ENCODE data around the gene PACSIN2.
"Not testable (repeated sequence)": the region's sequence is repeated elsewhere in the genome, so short reads cannot be mapped to it uniquely, and the experiment has no call there.

The PACSIN2 gene

GRCh38 chr22:42939941-42940653 is 74.9 kb downstream of the PACSIN2 start:
- Histone ChIP-seq H3K4me1 (ENCODE audit: control insufficient read depth in 5 of 5, insufficient read depth in 5 of 5, low read length in 5 of 5) (peaks cover 16 to 50% (median 30%) of the 10 kb centered on the region in 5 donors), H3K9ac (ENCODE audit: low read length in 5 of 5) (peak overlapping the region in 1 of 5 donors; percentile 35), H3K4me3 (ENCODE audit: low read depth in 1 of 5, low read length in 5 of 5) (no peak overlapping the region)

GRCh38 chr22:42939451-42939881 is 75.5 kb downstream of the PACSIN2 start:
- H3K9ac ChIP-seq (ENCODE audit: low read length in 5 of 5), result no peak overlapping the region
- peaks cover 18 to 51% (median 33%) of the 10 kb centered on the region in 5 donors for H3K4me1 ChIP-seq (ENCODE audit: control insufficient read depth in 5 of 5, insufficient read depth in 5 of 5, low read length in 5 of 5)

More at GRCh38 chr22:42939941-42940653, 74.9 kb downstream of the PACSIN2 start:
- Histone ChIP-seq H3K27me3 (ENCODE audit: control insufficient read depth in 5 of 5, insufficient read depth in 4 of 5, low read length in 5 of 5) (no peaks in the 10 kb centered on the region), H3K36me3 (ENCODE audit: control insufficient read depth in 5 of 5, insufficient read depth in 5 of 5, low read length in 5 of 5) (peaks cover 0 to 2% (median 0%) of the 10 kb centered on the region in 5 donors), H3K9me3 (ENCODE audit: control insufficient read depth in 5 of 5, low read length in 5 of 5) (no peaks in the 10 kb centered on the region), H3K27ac (ENCODE audit: low read depth, low read length) (peak overlapping the region; percentile 50)

GRCh38 chr22:42938976-42939375 is 76.0 kb downstream of the PACSIN2 start:
- peak overlapping the region; percentile 50 for H3K27ac ChIP-seq (ENCODE audit: low read depth, low read length)
- no peaks in the 10 kb centered on the region for H3K9me3 ChIP-seq (ENCODE audit: control insufficient read depth in 5 of 5, low read length in 5 of 5)
- no peaks in the 10 kb centered on the region for H3K27me3 ChIP-seq (ENCODE audit: control insufficient read depth in 5 of 5, insufficient read depth in 4 of 5, low read length in 5 of 5)
- no peak overlapping the region for H3K9ac ChIP-seq (ENCODE audit: low read length in 5 of 5)
- H3K4me1 ChIP-seq (ENCODE audit: control insufficient read depth in 5 of 5, insufficient read depth in 5 of 5, low read length in 5 of 5), result peaks cover 22 to 55% (median 38%) of the 10 kb centered on the region in 5 donors
- peaks cover 0 to 2% (median 0%) of the 10 kb centered on the region in 5 donors for H3K36me3 ChIP-seq (ENCODE audit: control insufficient read depth in 5 of 5, insufficient read depth in 5 of 5, low read length in 5 of 5)
- no peak overlapping the region for H3K4me3 ChIP-seq (ENCODE audit: low read depth in 1 of 5, low read length in 5 of 5)

More at GRCh38 chr22:42939451-42939881, 75.5 kb downstream of the PACSIN2 start:
- Histone ChIP-seq H3K36me3 (ENCODE audit: control insufficient read depth in 5 of 5, insufficient read depth in 5 of 5, low read length in 5 of 5) (peaks cover 0 to 2% (median 0%) of the 10 kb centered on the region in 5 donors), H3K9me3 (ENCODE audit: control insufficient read depth in 5 of 5, low read length in 5 of 5) (no peaks in the 10 kb centered on the region), H3K27ac (ENCODE audit: low read depth, low read length) (peak overlapping the region; percentile 50), H3K27me3 (ENCODE audit: control insufficient read depth in 5 of 5, insufficient read depth in 4 of 5, low read length in 5 of 5) (no peaks in the 10 kb centered on the region), H3K4me3 (ENCODE audit: low read depth in 1 of 5, low read length in 5 of 5) (no peak overlapping the region)

GRCh38 chr22:42938449-42938848 is 76.5 kb downstream of the PACSIN2 start:
- H3K27ac ChIP-seq (ENCODE audit: low read depth, low read length), result no peak overlapping the region
- H3K4me3 ChIP-seq (ENCODE audit: low read depth in 1 of 5, low read length in 5 of 5), result no peak overlapping the region
- H3K27me3 ChIP-seq (ENCODE audit: control insufficient read depth in 5 of 5, insufficient read depth in 4 of 5, low read length in 5 of 5), result no peaks in the 10 kb centered on the region
- no peak overlapping the region for H3K9ac ChIP-seq (ENCODE audit: low read length in 5 of 5)
- H3K36me3 ChIP-seq (ENCODE audit: control insufficient read depth in 5 of 5, insufficient read depth in 5 of 5, low read length in 5 of 5), result no peaks in the 10 kb centered on the region
- no peaks in the 10 kb centered on the region for H3K9me3 ChIP-seq (ENCODE audit: control insufficient read depth in 5 of 5, low read length in 5 of 5)
- H3K4me1 ChIP-seq (ENCODE audit: control insufficient read depth in 5 of 5, insufficient read depth in 5 of 5, low read length in 5 of 5), result peaks cover 27 to 57% (median 41%) of the 10 kb centered on the region in 5 donors

- H3K4me3 ChIP-seq (ENCODE audit: low read depth in 1 of 5, low read length in 5 of 5), result no peak overlapping the region
- H3K4me1 ChIP-seq (ENCODE audit: control insufficient read depth in 5 of 5, insufficient read depth in 5 of 5, low read length in 5 of 5), result peaks cover 30 to 68% (median 51%) of the 10 kb centered on the region in 5 donors
- no peaks in the 10 kb centered on the region for H3K9me3 ChIP-seq (ENCODE audit: control insufficient read depth in 5 of 5, low read length in 5 of 5)
- H3K27ac ChIP-seq (ENCODE audit: low read depth, low read length), result no peak overlapping the region
- H3K36me3 ChIP-seq (ENCODE audit: control insufficient read depth in 5 of 5, insufficient read depth in 5 of 5, low read length in 5 of 5), result no peaks in the 10 kb centered on the region
- H3K27me3 ChIP-seq (ENCODE audit: control insufficient read depth in 5 of 5, insufficient read depth in 4 of 5, low read length in 5 of 5), result no peaks in the 10 kb centered on the region
- H3K9ac ChIP-seq (ENCODE audit: low read length in 5 of 5), result peak overlapping the region in 1 of 5 donors; percentile 43
Measured at GRCh38 chr22:42937164-42937843, 77.6 kb downstream of the PACSIN2 start.

- not testable (repeated sequence) for H3K4me3 ChIP-seq (ENCODE audit: low read depth in 1 of 5, low read length in 5 of 5); H3K9me3 ChIP-seq (ENCODE audit: control insufficient read depth in 5 of 5, low read length in 5 of 5); H3K27ac ChIP-seq (ENCODE audit: low read depth, low read length); H3K9ac ChIP-seq (ENCODE audit: low read length in 5 of 5); H3K27me3 ChIP-seq (ENCODE audit: control insufficient read depth in 5 of 5, insufficient read depth in 4 of 5, low read length in 5 of 5); H3K36me3 ChIP-seq (ENCODE audit: control insufficient read depth in 5 of 5, insufficient read depth in 5 of 5, low read length in 5 of 5)
- peaks cover 32 to 74% (median 57%) of the 10 kb centered on the region in 5 donors for H3K4me1 ChIP-seq (ENCODE audit: control insufficient read depth in 5 of 5, insufficient read depth in 5 of 5, low read length in 5 of 5)
Measured at GRCh38 chr22:42936680-42937079, 78.3 kb downstream of the PACSIN2 start.

- peak overlapping the region; percentile 88 for H3K27ac ChIP-seq (ENCODE audit: low read depth, low read length)
- H3K4me1 ChIP-seq (ENCODE audit: control insufficient read depth in 5 of 5, insufficient read depth in 5 of 5, low read length in 5 of 5), result peaks cover 48 to 85% (median 73%) of the 10 kb centered on the region in 5 donors
- H3K9ac ChIP-seq (ENCODE audit: low read length in 5 of 5), result peak overlapping the region in 3 of 5 donors; percentile 11 to 53 (median 15)
- H3K36me3 ChIP-seq (ENCODE audit: control insufficient read depth in 5 of 5, insufficient read depth in 5 of 5, low read length in 5 of 5), result no peaks in the 10 kb centered on the region
- no peaks in the 10 kb centered on the region for H3K27me3 ChIP-seq (ENCODE audit: control insufficient read depth in 5 of 5, insufficient read depth in 4 of 5, low read length in 5 of 5)
- no peaks in the 10 kb centered on the region for H3K9me3 ChIP-seq (ENCODE audit: control insufficient read depth in 5 of 5, low read length in 5 of 5)
- no peak overlapping the region for H3K4me3 ChIP-seq (ENCODE audit: low read depth in 1 of 5, low read length in 5 of 5)
Measured at GRCh38 chr22:42934338-42934737, 80.6 kb downstream of the PACSIN2 start.

GRCh38 chr22:42933485-42934091 is 81.4 kb downstream of the PACSIN2 start:
- H3K4me1 ChIP-seq (ENCODE audit: control insufficient read depth in 5 of 5, insufficient read depth in 5 of 5, low read length in 5 of 5), result peaks cover 44 to 84% (median 76%) of the 10 kb centered on the region in 5 donors
- H3K27ac ChIP-seq (ENCODE audit: low read depth, low read length), result peak overlapping the region; percentile 88
- no peaks in the 10 kb centered on the region for H3K27me3 ChIP-seq (ENCODE audit: control insufficient read depth in 5 of 5, insufficient read depth in 4 of 5, low read length in 5 of 5)
- peak overlapping the region in 2 of 5 donors; percentile 27 to 29 for H3K4me3 ChIP-seq (ENCODE audit: low read depth in 1 of 5, low read length in 5 of 5)
- no peaks in the 10 kb centered on the region for H3K9me3 ChIP-seq (ENCODE audit: control insufficient read depth in 5 of 5, low read length in 5 of 5)
- H3K36me3 ChIP-seq (ENCODE audit: control insufficient read depth in 5 of 5, insufficient read depth in 5 of 5, low read length in 5 of 5), result no peaks in the 10 kb centered on the region
- H3K9ac ChIP-seq (ENCODE audit: low read length in 5 of 5), result peak overlapping the region in 1 of 5 donors; percentile 15

- no peaks in the 10 kb centered on the region for H3K9me3 ChIP-seq (ENCODE audit: control insufficient read depth in 5 of 5, low read length in 5 of 5)
- H3K27ac ChIP-seq (ENCODE audit: low read depth, low read length), result peak overlapping the region; percentile 88
- peak overlapping the region in 2 of 5 donors; percentile 27 to 29 for H3K4me3 ChIP-seq (ENCODE audit: low read depth in 1 of 5, low read length in 5 of 5)
- H3K9ac ChIP-seq (ENCODE audit: low read length in 5 of 5), result no peak overlapping the region
- H3K27me3 ChIP-seq (ENCODE audit: control insufficient read depth in 5 of 5, insufficient read depth in 4 of 5, low read length in 5 of 5), result no peaks in the 10 kb centered on the region
- H3K36me3 ChIP-seq (ENCODE audit: control insufficient read depth in 5 of 5, insufficient read depth in 5 of 5, low read length in 5 of 5), result no peaks in the 10 kb centered on the region
- peaks cover 42 to 79% (median 75%) of the 10 kb centered on the region in 5 donors for H3K4me1 ChIP-seq (ENCODE audit: control insufficient read depth in 5 of 5, insufficient read depth in 5 of 5, low read length in 5 of 5)
Measured at GRCh38 chr22:42932857-42933484, 82.0 kb downstream of the PACSIN2 start.

All from subcutaneous abdominal adipose tissue (tissue), 5 donors.